Left kidney (tissue), 8 donors: Measurements from ENCODE around the gene MTNR1A. TPM values are rescaled to one million over a fixed set of nuclear protein-coding genes. Genes with fewer than 3 reads are reported as not detected.
A peak's percentile ranks its signal among the peaks of the same experiment; 100 is the strongest.

Experiments
- DNase-seq: peaks from one replicate; pipeline ENCODE4 v3.0.0-alpha.2; 2013
- long read RNA-seq, 8 donors: transcript quantifications; one replicate each; lab custom pipeline, GENCODE V29; 2026
- polyA plus RNA-seq: library from polyadenylated mRNA; unstranded; fragments of 120-200 nt; gene quantifications from one replicate; pipeline ENCODE4 v1.2.1, GENCODE V29; 2013; ENCODE audit not compliant: insufficient read length

MTNR1A gene
- 1.7 TPM for polyA plus RNA-seq
- long read RNA-seq, donor 1: 0 reads
- long read RNA-seq, donor 2: 0 reads
- long read RNA-seq, donor 3: 0 reads
- long read RNA-seq, donor 4: 0 reads
- long read RNA-seq, donor 5, partial matches to known transcripts: 0 of 2 reads
- long read RNA-seq, donor 5, other reads (novel, unspliced or antisense): 0 of 2 reads
- long read RNA-seq, donor 6: 0 reads
- long read RNA-seq, donor 7: 0 reads
- long read RNA-seq, donor 8: 0 reads

DNA sequence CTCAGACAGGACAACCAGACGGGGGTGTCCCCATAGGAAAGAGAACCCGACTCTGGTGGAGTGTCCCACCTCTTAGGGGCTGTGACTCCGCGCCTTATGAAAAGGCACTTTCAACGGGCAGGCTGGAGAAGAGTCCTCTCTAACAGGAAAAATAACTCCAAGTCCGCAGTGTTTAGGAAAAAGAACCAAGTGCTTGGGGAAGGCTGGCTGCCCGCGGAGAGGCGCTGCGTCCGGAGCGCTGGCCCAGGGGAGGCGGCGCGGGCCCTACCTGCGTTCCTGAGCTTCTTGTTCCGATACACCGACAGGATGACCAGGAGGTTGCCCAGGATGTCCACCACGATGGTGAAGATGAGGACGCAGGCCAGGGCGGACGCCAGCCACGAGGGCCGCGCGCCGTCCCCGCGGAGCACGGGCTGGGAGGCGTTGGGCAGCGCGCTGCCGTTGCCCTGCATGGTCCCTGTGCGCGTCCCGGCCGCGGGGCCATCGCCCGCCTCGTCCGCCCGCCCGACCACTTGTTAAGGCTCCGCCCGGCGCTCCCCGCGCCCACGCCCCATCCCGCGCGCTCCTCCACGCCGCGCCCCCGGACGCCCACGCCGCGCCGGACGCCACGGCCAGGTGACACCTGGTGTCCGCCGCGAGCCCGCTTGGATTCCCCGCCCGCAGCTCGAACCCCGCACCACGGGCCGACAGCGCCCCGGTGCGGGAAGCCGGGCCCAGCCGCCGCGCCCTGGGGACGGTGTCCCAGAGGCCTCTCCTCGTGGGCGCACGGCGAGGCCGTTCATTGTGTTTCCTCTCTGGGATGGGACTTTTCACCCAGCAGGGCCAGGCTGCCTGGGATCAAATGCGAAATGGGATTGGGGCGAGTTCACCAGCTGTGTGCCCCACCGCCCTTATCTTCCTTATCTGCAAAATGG lies at the start of gene MTNR1A:
Gene MTNR1A, minus strand, starts transcription at position 654 of the 914 bp plus-strand sequence. Its CDS starts 202 bp downstream, at position 452.
- no peak for DNase-seq

DNA sequence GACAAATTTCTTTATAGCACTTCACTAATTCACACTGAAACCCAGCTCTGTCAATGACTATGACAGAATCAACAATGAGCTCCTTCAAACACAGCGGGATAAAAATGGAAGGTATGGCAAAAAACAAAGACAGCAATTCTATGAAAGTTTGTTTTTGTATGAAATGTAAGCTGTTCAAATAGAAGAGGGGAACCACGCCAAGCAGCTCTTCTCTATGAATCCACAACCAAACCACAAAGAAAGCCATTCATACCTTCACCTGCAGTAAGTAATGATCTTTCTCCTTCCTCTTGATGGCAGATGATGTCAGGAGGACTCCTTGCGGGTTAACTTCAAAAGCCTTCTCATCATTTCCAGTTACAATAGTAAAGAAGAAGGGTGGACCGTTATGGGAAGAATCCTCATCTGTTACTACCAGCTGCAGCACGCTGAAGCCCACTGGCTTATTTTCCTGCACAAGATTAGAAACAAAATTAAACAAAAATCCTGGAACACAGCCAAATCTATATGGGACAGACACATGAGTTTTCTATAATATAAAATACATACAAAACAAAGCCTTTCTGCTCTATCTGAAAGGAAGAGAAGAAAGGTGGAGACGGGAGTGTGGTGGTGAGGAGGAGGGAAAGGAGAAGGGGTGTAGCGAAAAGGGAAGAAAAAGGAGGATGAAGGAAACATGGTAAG lies 48.9 kb upstream of the MTNR1A start:
- no peak for DNase-seq

DNA sequence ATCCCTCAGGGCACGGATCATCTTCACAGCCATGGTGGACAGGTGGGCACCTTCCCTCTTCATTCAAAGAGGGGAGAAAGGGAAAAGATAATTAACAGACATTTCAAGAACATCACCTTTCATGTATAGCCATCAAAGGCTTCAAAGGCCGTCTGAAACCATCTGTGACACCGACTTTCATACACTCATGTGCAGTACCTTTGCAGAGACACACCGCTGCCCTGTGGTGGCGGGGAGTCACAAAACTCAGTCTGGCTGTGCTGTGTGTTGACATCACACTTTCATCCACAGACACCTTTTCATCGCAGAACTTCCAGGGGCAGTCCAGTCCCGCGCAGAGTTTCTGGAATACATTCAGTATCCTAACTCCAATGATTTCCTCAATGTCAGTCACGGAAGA lies 47.6 kb upstream of the MTNR1A start:
- no peak for DNase-seq

DNA sequence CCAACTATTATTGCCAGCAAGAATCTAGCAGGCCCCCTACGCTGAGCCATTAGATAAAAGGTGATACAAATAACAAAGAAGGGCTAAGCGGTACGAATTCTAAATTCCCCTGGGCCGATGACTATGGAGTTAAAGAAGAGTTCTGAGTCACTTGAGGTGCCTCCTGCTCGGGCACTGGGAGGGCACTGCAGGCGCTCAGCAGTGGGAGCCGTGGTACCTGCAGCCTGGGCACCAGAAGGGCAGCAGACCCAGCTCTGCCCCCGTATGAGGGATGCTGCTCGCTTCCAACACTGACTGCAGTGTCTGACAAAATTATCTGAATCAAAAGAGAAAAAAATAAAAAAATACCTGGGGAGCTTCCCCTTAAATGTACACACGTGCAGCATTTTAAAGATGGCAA lies 44.1 kb upstream of the MTNR1A start:
- no peak for DNase-seq

DNA sequence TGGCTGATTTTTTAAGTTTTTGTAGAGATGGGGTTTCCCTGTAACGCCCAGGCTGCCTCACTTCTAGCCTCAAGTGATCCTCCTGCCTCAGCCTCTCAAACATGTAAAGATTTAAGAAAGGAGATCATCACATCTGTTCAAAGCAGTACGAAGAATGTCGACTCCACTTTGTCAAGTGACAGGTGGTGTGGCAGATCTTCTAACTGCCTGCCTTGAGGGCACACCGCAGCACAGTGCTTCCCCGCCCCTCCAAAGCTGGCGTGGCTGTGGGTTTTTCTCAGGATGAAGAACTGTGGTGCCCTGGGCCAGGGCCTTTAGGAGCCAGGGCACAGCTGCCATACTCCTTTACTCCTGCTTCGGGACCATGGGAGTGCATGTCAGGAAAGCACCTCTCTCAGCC lies 43.3 kb upstream of the MTNR1A start:
- DNase-seq: no peak

DNA sequence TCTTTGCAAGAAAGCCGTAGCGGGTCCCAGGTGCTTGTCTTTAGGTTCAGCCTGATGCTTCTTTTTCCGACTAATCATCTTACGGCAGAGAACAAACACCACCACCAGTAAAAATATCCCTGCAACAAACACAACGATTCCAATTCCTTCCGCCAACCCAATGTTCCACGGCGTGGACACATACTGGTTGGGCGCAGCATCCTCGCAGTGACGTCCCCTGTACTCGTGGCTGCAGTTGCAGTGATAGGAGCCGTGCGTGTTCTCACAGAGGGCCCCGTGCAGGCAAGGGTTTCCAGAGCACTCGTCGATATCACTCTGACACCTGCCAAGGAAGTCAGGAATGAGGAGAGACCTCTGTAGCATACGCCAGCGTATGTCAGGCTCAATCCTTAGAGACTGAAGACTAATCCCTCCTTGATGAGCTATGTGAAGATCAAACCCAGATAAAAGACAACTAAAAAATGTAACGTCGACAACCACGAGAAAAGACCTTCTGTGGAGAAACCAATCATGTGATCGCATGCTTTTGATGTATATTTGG lies 41.6 kb upstream of the MTNR1A start:
- no peak for DNase-seq

DNA sequence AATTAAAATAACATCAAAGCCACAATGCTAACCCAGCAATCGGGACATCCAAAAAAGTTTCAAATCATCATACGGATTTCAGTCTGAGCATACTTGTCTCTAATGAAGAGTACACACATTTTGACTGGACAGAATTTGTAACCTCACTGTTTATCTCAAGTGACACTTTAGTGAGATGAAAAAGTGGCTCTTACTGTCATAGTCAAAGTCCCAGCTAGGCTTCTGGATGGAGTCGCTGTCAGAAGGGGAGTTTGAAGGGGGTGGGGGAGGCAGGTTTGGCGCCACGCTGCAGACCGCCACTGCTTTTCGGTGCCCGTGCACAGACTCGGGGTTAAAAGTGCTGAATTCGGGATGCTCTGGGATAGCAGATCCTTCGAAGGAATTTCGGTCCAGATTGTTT lies 41.0 kb upstream of the MTNR1A start:
- DNase-seq: no peak

DNA sequence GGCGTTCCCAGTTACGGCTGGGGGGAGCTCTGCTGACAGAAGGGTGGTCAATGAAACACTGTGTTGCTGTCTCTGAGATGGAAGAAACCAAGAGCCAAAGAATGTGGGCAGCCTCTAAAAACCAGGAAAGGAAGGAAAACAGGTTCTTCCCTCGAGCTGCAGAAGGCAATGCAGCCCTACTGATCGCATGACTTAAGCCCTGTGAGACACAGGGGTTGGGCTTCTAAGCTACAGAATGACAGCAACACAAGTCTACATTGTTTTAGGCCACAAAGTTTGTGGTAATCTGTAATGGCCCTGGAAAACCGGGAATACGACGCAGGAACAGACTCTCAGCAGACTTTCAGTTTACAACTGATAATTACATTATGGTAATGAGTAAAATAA lies 38.2 kb upstream of the MTNR1A start:
- DNase-seq: no peak

DNA sequence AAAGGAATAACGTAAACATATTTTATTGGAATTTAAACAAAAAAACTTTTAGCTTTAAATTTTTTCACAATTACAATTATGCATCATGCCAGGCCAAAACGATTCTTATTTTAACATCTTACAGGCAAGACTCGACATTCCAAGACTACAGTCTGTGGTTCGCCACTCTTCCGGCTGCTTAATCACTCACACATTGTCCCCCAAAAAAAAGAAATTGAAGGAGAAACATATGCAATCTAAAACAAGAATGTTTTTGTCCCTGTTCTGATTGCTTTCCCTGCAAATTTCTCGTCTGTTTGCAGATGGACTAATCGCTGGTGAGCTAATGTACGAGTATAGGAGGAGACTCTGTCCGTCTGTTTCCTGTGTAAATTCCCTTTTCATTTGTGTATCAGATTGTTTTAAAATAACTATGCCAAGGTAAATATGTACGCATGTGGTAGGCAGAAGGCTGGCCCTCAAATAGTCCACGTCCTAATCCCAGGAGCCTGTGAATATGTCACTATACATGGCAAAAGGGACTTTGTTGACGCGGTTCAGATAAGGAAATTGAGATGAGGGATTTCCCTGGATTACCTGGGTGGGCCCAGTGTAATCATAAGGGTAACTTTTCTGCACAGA lies 37.7 kb upstream of the MTNR1A start:
- no peak for DNase-seq

DNA sequence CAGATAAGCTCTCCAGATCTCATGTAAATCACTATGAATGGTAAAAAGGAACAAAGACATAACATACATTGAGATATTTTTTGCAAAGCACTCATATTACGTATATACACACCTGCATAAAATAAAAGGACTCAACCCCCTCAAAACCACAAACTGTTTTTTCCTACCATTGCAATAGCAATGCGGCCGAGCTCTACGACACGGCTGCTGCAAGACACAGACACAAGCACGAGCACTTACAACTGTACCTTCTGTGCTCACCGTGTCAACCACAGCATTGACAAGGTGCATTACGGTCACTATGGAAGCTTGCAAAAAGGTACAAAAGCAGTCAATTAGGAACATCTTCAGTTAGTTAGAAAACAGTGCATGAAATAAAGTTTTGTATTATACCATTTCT lies 37.1 kb upstream of the MTNR1A start:
- no peak for DNase-seq

DNA sequence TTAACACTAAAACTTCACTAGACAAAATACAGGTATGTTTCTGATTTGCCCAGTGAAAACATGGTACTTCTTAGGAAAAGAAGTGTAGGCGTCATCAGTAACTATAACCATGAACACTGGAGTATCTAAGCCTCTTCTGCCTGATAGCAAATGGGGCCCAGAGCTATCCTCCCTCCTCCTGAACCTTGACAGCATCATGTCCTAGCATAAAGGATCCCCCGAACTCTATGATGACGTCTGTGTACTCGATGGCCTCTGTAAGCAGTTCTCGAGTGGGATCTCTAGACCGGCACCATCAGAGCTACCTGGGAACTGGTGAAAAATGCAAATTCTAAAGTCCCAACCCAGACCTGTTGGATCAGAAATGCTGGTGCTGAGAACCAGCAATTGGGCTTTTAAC lies 36.3 kb upstream of the MTNR1A start:
- DNase-seq: no peak

DNA sequence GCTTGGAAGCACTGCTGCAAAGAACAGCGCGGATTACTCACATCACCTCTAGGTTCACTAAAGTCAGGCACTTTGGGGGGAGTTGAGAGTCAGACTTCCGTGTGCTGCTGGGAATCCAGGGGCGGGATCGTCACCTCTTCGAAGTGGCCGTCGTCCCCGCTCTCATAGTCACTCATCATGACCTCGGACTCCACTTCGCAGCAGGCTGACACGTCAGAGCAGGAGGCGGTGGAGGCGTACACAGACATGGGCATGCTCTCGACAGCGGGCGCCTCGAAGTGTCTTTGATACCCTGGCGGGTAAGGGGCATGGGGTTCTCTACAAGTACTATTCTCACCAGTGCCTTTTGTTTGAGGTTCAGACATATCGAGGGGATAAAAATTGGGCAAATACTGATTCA lies 33.1 kb upstream of the MTNR1A start:
- DNase-seq: no peak

DNA sequence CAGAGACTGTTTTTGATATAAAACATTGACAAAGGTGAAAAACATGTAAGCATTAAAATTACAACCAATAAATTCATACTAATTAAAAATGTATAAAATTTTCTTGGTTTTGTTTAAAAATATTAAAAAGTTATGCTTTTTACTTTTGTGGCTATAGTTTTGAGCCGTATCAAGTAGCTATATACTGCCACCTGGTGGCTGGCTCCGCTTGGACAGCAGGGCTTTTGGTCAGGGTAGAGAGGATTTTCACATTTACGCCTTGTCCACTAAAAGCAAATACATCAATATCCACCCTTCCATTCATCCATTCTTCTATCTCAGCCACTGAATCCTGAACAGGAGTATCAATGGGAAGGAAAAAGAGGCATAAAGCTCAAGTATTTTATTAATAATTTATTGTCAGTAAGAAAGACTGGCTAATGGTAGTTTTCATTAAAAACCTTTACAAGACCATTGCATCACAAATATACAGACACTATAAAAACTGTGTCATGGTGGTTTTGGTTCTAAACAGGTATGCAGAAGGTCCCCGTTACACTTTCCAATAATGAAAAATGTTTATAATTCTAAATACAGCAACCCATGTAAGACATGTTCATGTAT lies 32.1 kb upstream of the MTNR1A start:
- DNase-seq: peak; percentile 50

DNA sequence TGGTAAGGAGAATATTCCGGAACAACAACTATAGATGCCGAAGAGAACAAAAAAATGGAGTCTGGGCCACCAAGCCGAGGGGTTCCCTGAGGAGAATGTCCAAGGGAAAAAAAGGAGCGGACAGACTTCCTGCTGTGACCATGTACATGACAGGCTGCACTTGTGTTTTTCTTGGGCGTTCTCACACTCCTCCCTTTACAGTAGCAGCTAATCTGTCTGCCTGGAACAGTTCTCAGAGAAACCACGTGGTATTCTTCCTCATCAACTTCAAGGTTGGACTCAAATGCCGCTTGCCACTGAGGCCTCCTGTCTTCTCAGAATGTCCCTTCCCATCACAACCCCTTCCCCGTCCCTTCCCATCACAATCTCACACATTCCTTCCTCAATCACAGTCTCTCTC lies 30.8 kb upstream of the MTNR1A start:
- DNase-seq: no peak

DNA sequence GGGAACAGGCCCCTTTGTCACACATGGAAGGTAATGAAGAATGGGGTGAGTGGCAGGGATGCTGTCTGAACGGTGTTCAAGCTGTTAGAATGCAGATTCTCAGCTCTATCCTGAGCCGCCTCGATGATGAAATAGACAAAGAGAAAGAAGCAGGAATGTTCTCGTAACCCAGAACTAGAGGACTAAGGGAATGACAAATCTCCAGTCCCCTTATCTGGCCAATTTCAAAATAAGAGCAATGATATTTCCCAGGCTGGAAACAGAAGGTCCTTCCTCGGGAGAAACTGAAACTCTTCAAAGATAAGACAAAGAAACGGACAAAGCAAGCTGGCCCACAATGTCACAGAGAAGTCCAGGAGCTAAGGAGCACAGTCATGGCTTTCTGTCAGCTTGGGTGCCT lies 29.5 kb upstream of the MTNR1A start:
- no peak for DNase-seq

DNA sequence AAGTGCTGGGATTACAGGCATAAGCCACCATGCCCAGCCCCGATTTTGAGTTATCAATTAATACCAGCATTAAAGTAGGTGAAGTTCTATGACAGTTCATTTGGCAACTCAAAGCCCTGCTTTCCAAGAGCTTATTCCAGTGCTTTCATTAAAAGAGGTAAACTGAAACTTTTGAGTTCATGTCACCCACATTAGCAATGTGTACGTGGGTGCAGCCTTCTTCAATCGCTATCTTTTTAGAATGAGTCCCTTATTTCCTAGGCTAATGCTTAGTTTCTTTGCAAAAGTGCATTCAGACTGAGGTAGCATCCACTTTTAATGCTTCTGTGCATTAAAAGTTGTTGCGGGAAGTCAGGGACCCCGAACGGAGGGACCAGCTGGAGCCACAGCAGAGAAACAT lies 26.1 kb upstream of the MTNR1A start:
- DNase-seq: no peak

DNA sequence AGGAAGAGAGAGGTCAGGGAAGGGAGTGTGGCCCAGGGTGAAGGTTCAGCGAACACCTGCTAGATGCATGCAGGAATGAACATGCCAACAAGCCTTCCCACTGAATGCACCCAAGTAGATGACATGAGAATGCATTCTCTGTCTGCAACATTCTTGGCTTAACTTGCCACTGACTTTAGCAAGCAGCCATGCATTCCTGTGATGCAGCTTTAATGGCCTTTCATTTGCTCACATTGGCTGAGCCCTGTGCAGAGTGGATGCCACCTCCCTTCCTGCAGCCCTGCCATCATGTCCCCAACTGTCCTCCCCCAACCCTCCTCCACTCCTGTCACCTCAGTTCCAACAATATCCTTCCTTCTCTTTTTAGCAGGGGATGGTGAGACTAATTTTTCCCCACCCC lies 25.3 kb upstream of the MTNR1A start:
- DNase-seq: no peak

DNA sequence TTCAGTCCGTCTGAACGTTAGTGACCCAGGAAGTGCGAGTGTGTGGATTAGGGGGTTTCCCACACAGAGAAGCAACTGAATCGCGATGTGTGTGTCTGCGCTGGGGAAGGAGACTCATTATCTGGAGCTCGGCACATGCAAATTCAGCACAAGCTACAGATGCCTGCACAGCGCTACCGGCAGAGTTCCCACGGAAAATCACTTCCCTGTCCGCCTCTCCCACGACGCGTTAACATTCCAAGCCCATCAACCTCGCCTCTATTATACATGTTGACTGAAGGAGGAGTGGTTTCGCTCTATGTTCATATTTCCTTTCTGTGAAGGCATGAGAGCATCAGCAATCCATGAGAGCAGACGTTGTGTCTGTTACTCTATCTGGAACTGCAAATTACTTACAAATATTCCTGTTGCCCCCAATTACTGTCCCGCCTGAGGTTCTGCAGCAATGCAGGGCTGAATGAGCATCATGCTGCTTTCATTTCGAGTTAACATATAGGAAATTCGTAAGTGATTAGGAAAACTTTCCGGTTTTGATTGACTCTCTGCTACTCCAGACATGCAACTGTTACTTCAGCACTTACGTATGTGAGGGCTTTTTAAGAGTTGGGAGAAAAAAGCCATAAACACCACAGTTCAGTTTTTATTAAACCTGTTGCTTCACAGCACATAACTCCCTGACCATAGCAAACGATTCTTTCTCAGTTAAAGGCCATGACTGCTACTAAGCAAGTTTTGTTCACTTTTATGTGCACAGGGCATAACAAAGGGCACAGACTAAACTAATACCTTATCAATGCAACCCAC lies 15.0 kb upstream of the MTNR1A start:
- DNase-seq: peak; percentile 42

DNA sequence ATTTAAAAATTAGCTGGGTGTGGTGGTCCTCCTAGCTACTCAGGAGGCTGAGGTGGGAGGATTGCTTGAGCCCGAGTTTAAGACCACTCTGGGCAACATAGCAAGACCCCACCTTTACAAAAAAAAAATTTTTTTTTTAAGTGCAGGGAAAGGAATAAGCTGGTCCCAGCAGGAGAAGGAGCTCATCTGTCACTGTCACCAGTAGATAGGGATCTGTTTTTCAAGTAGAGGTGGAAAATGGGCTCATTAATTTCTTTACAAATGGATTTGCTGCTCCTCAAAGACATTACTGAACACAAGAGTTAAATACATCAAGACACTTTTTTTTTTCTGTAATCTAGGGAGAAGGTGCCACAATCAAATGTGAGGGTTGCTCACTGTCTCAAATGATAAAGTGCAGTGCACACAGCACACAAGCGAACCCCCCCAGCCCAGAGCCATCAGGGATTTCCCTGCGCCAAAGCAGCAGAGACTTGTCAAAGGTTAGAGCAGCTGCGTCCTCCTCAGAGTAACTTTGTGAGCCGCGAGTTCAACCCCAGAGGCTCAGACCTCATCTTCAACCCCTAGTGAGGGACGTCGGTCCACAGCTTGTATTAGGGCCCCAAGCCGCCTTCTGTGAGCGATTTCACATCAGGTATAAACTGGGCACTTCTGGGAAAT lies 14.3 kb upstream of the MTNR1A start:
- DNase-seq: no peak

DNA sequence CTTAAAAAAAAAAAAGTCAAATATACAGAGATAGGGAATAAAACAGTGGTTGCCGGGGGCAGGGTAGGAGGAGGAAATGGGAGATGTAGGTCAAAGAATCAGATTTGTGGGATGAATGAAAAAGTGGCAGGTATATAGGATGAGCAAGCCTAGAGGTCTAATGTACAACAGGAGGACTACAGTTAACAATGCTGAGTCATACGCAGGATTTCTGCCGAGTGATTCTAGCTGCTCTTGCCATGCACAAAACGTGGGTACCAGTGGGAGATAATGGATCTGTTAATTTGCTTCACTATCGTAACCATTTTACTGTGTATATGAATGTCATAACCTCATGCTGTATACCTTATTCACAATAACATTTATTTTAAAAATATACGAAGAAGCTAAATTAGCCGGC lies 10.7 kb upstream of the MTNR1A start:
- DNase-seq: no peak

DNA sequence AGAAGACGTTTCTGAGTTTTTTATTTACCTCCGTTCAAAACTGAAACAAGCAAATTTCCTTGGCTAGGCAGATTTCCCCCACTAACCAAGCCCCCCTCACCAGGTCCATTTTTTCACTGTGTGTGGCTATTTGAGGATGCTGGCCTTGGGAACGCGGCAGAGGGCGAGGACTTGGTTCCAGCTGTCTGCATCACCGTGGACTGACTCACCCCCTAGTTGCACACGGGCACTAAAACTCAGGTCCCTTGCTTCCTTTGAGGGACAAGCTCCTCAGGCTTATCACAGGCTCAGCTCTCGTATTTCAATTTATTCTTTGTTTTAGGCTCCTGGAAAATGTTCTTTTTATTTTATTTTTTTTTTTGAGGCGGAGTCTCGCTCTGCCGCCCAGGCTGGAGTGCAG lies 8.4 kb upstream of the MTNR1A start:
- no peak for DNase-seq
